Measurements from ENCODE around the gene SVIL.

- TF ChIP-seq POLR2A (IDR thresholded peaks at IDR 0.05) (no peak), CTCF (IDR thresholded peaks at IDR 0.05 in 4 of 5, conservative IDR thresholded peaks at IDR 0.05 in 1 of 5) (no peak)
Observed at GRCh38 chr10:29534590-29534989, 100.2 kb downstream of the SVIL start.
